Left renal cortex interstitium (tissue), 4 donors: ENCODE data around the gene SND1. TPM values are rescaled to one million over a fixed set of nuclear protein-coding genes. Genes with fewer than 3 reads are reported as not detected.

Source experiments
- DNase-seq, 4 donors: peaks; one replicate each; pipeline ENCODE4 v3.0.0-alpha.2; 2013; ENCODE audit warnings: low read depth in 4 of 4, low spot score in 2 of 4, missing footprints in 1 of 4
- polyA plus RNA-seq, 4 donors: library from polyadenylated mRNA; unstranded; fragments of 120-200 nt; gene quantifications; one replicate each; pipeline ENCODE4 v1.2.1, GENCODE V29; 2013; ENCODE audit not compliant: insufficient read length in 4 of 4

The SND1 gene
- polyA plus RNA-seq, 4 donors, result 133 to 165 (median 139) TPM

DNA sequence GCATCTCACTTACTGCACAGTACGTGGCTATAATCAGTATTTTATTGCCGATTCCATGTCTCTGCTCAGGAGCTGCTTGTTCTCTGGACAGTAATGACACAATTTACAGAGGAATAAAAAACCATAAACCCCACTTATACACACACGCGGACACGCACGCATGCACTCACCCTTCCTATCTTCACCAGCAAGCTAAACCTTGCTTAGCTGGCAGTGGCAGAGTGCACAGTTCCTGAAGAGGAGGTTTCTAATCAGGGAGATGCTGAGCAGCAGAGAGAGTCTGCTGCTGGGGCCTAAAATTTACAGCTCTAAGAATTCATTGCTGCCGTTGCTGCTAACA is 66.3 kb downstream of the SND1 start:
- DNase-seq, result no peak

DNA sequence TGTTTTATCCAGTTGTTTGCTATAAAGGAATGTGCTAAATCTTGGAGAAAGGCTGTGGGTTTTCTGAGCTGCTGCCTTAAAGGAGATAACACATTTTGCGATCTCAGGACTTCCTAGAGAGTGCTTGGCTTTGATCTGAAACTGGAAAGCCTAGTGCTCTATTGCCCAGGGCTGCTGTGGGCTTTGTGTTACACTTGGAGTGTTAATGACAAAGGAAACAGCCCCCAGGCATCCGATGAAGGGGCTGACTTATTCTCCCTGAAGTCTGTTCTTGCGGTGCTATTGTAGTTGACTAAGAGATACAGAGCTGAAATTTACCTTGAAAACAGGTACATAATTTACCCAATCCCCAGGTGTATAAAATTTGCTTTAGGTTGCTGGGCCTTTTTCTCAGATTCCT is 74.5 kb downstream of the SND1 start:
- no peak for DNase-seq

DNA sequence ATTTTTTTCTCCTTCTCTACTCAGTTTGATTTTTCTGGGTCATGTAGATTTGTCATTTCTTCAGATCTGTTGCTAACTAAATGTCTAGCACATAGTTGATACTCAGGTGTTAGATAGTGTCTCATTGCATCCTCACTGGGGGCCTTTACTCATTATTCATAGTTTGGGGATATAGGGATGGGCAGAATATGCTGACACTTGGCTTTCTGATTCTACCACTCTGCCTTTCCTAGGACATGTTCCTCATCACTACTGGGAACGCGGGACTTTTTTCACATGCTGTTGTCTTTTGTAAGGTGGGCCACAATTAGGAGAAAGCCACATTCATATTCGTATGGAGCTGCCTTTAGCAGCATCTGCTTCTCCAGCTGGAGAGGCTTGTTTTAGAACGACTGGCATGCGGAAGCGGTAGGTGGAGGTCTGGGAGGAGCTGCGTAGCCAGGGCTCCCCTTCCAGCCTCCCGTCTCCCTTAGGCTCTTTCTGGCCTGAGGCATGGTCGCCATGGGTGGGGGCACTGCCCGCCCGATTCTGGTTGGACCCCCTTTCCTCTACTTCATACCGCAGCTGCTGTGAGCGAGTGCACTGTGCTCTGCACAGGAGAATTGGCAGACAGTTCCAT is 78.8 kb downstream of the SND1 start:
- no peak for DNase-seq

DNA sequence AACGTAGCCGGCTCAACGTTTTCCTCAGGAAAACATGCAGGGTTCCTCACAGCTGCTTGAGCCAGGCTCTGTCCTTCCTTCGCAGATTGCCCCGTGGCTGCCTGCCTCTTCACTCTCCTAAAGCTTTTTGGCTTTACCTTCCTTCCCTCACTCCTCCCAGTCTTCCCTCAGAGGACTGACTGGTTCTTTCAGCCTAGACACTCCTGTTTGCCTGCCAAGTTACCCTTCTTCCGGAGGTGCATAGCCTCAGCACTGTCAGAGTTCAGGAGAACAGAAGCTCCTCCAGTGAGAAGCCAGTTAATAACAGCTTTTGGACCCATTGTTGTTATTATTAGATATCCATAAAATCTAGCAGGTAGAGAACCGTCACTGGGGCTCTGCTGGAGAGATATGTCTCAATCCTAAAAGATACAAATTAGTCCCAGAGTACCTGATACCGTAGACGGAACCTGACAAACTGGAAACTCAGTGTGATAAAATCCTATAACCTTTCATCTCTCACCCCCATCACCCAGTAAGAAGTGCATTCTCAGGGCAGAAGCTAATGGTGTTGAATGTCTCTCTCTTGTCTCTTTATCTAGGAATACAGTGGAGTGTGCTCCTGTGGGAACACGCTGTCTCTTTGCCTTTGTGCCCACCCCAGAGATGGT is 79.6 kb downstream of the SND1 start:
- DNase-seq, result no peak

DNA sequence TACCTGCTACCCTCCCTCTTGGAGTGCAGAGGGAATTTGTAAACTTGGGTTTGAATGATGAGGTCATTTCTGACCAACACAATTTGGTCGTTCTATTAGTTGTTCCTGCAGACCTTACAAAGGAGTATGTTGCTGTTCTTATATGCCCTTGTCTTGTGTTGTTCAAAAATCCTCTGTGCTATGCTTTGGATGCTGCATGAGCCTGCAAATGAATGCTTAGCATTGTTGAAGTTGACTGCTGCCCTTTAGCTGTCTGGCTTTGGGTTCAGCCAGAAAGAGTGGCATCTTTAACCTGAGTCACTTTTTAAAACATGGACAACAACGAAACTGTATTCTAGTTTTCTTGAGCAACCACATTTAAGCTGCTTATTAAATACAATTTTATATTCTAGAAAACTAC is 80.3 kb downstream of the SND1 start:
- no peak for DNase-seq

DNA sequence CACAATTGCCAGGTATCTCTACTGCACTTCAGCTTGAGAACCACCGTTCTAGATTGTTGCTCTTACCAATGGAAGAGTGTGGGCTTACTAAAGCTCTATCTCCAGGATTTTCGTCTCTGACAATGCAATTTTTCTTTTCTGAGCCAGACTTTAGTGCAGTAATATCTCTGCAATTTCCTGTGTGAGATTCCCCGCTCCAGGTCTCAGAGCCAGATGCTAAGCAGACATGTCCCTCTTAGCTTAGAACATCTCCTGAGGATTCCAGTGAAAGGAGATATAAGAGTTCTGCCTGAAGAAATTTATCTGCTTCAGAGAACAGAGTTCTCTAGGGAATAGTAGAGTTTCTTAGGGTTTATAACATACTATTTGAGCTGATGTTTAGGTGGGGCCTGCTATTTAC is 82.0 kb downstream of the SND1 start:
- DNase-seq, result no peak

DNA sequence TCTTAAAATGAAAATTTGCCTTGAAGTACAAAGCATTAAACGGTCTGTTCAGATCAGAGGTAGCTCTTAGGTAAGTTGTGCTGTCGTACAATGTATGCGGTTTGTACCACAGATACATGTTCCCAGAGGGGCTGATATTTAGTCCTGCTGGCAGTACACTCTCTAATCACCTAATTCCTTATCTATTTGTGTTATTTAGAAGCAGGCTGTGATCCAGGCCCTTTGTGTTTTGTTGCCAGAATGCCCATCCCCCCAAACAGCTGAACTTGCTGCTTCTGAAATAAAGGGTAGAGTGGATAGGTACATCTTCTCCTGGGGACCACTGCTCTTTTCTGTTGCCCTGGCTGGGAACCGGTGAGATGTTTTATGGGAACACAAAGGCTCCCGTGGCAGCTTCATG is 84.5 kb downstream of the SND1 start:
- no peak for DNase-seq

DNA sequence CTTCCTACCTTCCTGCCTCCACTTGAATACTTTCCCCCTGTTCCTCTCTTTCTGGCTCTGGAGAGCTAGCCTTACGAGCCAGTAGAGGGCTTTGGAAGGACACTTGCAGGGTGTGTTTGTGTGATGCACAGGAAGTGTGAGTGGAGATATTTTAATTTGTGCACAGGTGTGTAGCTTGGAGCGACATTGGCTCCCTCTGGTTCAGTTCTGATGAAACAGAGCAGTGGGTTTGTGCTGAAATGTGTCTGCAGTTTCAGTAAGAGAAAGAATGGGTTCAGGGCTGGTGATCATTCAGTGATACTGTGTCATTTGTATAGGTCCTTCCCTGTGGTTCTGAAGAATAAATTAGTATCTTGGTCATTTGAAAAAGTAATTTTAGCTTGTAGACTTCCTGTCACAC is 86.9 kb downstream of the SND1 start:
- no peak for DNase-seq

DNA sequence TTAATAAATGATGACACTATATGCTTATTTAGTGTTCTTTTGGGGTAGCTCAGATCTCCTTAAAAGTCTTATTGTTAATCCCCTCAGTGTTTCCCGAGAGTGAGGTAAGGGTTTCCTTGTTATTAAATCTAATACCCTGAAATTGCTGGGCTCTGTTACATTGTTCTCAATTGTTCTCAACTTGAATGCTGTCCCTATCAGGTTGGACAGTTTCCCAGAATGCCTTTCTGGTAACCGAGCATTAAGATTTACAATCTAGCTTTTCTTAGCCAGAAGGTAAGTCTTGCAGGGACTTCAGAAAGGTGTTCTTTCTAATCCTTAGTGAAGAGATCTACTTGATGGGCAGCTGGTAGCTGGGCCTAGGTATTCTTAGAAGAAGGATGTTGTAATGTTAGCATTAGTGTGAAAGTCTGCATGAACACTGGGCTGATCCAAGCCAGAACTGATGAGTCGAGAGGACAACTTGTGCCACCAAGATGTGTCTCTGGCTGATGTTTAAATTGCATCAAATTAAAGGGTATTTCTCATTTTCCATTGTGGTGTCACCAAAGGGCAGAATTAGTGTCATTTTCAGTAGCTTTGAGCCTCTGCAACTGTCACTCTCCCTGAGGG is 89.9 kb downstream of the SND1 start:
- DNase-seq, result no peak

DNA sequence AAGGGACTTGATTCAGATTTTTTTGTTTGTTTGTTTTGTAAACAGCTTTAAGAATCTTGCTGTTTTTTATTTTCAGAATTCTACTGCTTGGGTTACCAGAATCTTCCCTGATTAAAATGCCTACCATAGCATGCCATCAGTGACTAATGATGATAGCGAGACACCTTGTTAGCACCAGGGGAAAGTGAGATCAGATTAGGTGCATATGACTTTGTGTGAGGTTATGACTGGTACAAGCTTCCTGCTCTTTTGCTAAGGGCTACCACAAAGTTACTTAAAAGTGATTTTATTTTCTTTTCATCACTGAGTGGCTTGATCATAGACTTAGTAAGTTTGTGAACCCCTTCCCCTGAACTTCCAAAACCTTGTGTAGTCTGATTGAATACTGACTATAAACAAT is 93.5 kb downstream of the SND1 start:
- DNase-seq, result no peak

DNA sequence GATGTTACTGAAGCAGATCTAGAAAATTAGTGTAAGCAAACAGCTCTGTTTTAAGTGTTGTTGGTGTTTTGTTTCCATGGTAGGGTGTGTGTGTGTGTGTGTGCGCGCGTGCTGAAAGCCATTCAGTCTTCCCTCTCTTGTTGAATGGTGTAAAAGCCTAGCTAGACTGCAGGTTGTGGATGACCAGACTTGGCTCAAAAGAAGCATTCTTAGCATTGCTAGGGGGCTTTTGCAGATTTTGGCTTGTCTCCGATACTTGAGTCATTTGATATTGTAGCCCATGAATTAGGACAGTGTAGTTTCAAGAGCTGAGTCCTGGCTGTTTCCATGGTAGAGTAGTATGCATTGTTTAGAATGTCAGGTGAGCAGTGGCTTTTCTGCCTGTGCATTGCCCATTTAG is 99.1 kb downstream of the SND1 start:
- DNase-seq, result no peak

DNA sequence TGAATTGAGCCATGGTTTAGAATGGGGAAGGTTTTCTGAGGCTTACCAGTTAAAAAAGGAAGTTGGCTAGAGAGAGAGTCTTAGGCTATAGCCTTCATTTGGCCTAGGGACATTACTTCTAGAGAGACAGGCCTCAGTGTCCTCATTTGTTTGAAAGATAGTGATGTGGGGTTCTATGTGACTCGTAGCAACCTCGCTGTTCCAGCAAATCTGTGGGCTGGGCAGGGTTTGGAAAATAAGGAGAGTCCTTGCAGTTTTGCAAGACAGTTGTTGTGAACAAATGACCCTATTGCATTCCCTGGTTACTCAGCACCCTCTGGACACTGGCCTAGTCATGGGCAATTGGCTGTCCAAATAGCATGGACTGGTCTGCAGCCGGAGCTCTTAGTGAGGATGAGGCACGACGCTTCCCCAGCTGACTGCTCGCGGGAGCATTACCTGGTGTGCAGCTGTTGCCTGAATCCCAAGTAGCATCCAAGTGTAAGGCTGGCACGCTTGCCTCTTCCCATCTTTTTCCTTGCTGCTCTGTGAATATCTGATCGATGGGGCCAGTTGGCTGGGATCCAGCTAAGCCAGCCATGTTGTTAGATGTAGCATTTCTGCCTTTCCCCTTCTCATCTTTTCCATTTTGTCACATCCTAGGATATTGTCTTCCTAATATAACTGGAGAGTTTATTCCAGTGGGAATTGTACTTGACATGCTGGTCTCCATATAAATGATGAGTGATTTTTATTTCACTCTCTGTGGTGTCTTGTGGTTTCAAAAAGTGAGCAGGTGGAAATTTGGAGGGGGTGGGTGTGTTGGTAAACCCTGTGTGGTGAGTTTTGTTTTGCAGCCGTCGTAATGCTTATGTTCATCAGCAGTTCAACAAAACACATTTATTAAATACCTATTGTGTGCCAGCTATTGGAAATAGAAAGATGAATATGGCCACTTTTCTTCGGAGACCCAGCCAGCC is 99.8 kb downstream of the SND1 start:
- DNase-seq, result no peak

DNA sequence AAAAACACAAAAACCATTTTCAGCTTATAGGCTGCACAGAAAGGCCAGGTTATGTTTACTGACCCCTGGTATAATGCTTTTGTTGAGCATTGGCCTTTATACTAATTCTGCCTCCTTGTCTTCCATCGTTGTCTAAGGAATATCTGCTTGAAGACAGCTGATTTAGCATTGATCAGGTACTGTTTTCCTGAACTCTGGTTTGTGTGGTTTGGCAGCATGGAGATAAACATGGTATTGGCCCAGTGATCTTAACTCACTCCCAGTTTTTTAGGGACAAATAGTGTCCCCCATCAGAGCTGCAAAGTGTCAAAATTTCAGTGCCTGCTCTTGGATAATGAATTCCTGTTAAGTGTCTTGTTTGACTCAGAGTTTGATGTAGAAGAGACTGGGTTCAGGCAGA is 100.8 kb downstream of the SND1 start:
- no peak for DNase-seq

DNA sequence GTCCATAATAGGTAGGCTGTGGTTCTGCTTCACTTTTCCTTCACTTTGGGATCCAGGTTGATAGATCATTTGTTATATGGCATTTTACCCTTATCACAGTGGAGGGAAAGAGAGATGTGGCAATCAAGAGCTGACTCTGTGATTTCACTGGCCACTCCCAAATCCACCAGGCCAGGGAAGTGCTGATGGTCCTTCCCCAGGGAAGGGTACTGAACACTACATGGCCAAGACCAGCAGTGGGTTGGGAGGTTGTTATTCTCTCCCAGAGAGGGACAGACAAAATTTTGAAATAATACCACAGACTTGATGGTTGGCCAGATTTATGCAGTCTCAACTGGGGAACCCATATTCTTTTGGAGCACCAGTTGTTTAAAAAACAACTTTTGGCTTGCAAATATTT is 102.5 kb downstream of the SND1 start:
- no peak for DNase-seq

DNA sequence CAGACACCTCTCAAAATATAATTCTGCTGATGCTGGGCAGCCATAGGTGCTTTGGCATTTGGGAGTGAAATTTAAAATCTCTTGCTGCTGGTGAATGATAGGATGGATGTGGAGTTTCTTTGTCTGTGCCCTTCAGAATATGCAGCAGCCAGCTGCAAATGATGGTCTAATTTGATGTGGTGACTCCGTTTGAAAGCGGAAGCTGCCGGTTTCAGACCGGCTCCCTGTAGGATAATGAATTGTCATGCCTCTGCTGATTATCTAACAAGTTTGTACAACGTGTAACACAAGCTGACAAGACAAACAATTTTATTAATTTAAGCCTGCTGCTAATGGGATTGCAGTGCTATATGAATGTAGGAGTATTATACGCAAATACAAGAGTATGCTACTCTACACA is 103.5 kb downstream of the SND1 start:
- no peak for DNase-seq

DNA sequence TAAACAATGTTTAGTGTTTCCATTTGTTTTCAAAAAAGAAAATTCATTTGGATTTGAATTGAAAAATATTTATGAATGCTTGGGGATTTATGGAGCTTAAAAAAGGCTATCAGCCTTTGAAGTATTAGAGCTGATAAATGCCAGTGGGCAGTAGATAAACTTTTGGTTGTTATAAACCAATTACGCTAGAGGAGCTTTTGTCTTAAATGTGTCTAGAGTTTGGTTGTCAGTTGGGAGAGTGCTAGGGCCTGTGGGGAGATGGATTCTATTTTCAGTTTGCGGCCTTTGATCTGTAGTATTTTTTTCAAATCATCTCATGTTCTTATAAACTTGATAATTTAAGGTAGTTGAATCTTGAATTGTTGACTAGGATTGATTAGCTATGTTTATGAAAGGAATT is 104.0 kb downstream of the SND1 start:
- no peak for DNase-seq

DNA sequence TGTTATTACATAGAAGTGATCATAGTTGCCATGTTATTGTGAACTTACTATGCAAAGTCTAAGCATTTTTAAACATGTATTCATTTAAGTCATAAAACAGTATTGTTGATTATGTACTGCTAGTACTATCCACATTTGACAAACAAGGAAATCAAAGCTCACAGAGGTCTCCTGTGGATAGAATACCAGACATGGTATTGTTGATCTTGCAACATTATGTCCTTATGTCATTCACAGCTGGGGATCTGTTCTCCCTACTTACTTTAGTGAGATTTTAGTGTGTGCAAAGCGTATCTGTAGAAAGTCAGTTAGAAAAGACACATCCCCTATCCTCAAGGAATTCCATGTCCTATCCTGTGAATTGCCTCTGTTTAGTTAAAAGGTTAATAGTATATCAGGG is 106.1 kb downstream of the SND1 start:
- DNase-seq, result no peak

DNA sequence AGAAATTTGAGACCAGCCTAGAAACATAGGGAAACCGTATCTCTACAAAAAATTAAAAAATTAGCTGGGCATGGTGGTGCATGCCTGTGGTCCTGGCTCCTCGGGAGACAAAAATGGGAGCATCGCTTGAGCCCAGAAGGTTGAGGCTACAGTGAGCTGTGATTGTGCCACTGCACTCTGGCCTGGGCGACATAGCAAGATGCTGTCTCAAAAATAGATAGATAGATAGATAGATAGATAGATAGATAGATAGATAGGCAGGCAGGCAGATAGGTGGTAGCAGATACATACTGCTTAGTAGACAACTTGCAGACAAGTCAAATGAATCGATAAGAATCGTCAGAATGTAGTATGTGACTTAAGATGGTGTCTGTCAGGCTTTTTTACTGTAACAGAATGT is 106.9 kb downstream of the SND1 start:
- no peak for DNase-seq

DNA sequence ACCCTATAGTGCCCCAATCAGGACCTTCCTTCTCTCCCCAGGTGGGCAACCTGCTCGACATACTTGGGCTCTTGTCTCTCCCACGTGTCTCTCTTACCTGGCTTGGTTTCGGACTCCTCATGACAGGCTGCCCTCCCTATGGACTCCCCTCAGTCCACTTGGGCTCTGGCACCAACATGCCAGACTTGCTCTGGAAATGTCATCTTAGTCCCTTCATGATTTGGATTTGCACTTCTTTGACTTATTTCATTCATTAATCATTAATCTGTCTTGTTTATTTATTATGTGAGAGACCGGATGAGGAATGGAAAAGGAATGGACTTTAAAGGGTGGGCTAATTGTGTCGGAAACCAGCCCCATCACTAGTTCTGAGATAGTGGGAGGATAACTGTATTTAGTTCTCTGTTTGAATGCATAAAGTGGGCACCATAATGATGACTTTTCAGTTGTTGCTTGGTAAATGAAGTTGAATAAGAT is 108.0 kb downstream of the SND1 start:
- DNase-seq, result no peak

DNA sequence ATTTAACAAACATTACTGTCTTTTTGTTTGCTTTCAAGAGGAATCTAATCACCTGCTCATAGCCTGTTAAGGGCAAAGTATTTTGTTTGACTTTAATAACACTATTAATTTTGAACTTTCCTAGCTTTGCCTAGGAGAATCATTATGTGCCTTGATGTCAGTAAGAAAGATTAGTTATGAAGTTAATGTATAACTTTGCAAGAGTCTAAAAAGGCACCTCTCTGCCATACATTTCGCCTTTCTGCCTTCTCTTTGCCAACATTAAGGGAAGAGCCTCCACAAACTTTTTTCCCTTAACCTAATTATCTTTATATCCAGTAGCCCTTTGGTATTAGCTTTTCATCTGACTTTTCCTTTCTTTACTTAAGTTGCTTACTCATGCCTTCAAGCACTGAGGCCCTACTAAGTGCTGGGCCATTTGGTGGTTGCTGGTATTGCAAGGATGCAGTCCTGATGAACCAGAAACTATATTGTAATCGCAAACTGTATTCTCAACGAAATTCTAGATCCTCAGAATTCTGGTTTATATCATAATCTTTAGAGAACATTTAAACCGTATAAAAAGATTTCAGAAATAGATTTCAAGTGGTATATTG is 108.5 kb downstream of the SND1 start:
- DNase-seq, result no peak

DNA sequence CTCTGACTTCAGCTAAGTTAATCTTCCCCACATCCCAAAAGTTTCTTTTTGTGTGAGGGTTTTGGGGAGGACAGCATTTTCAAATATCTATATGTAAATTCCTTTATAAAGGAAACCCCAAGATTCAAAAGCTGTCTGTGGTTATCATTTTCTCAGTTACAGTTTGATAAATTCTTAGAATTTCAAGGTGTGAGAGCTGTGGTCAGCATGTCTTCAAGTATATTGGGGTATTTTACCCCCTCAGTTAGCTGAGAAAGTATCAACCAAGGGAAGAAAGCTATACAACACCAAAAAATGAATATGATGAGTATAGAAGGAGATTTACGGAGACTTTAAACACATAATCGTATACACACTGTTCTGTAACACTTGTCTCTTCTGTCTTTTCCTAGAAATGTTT is 109.2 kb downstream of the SND1 start:
- no peak for DNase-seq
